ENCODE results near the gene ZNF655. TPM values are rescaled to one million over a fixed set of nuclear protein-coding genes. Genes with fewer than 3 reads are reported as not detected.

ZNF655 gene
- 100 to 1,000 TPM; 179 to 181 TPM for total RNA-seq
- polyA plus RNA-seq = 10 to 100 TPM; 70.3 to 86.3 (median 74.3) TPM
- total RNA-seq = 181 to 436 (median 193) reads per million in 6 experiments

DNA sequence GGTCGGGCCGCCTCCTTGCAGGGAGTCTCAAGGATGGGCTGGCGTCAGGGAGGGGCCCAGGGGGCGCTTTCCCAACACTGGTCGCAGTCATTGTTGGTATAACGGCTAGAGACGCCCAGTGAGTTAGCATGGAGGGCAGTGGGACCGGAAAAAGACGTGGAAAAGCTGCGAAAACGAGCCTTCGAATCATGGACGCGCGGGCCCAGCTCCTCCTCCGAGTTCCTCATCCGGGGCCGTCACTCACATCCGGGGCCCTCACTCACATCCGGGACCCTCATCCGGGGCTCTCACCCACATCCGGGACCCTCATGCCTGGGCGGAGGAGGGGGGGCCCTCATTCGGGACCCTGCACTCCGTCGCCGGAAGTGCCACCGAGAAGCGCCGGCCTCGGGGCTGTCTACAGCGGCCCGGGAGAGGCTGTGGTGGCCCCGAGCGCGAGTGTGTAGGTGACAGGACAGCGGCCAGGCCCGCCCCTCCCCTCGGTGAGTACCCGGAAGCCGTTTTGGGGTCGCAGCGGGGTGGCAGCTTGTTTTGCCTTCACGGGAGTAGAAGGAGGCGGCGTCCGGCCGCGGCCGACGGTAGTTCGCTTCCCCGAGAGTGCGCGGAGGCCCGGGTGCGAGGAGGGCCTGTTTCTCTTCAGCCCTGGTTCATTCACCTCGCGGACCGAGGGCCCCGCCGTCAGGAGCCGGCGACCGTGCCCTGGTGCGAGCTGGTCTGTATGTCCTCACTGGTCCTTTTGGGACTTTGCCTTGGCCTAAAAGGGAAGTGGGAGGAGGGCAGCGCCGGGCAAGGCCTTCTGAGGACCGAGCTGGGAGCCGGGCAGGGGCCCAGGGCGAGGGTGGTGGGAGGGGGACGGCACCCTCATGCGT lies at the start of gene ZNF655:
Gene ZNF655 (plus strand): TSS at position 337 of the 869 bp plus-strand sequence. CDS start 1,918 bp downstream, outside the sequence.
- peak within 1 kb of the TSS; percentile 91 to 100 (median 99) for H3K4me3 Mint-ChIP-seq
- H3K9me3 Mint-ChIP-seq = no peaks in the 10 kb centered on the region
- peak; percentile 82 to 98 (median 95) for DNase-seq
- peaks cover 31 to 71% (median 61%) of the 10 kb centered on the region in 4 donors for H3K4me1 Mint-ChIP-seq
- no peaks in the 10 kb centered on the region for H3K27me3 Mint-ChIP-seq
- ATAC-seq = peak; percentile 85
- H3K36me3 Mint-ChIP-seq = peaks cover 0 to 59% (median 9%) of the 10 kb centered on the region in 3 donors
- peak within 1 kb of the TSS; percentile 98 to 100 (median 100) for H3K27ac Mint-ChIP-seq
- POLR2A ChIA-PET = interaction anchor here (0.6 to 4.1 kb wide), 27 partner anchors 11 to 1025 kb away, joined by 3 to 71 read pairs (median 5); partner anchors contain the start of genes AP4M1, ATP5MF, BUD31 and CPSF4

GRCh38 chr7:99514050-99514449 lies 44.4 kb upstream of the ZNF655 start:
- Mint-ChIP-seq H3K27me3 (no peaks in the 10 kb centered on the region), H3K4me3 (no peak overlapping the region), H3K4me1 (peaks cover 3 to 26% (median 10%) of the 10 kb centered on the region in 4 donors), H3K27ac (no peak overlapping the region), H3K36me3 (peaks cover 0 to 69% (median 11%) of the 10 kb centered on the region in 3 donors), H3K9me3 (no peaks in the 10 kb centered on the region)
- DNase-seq (no peak), ATAC-seq (no peak)
- POLR2A ChIA-PET = interaction anchor here (0.6 kb wide), 1 partner anchor 364 kb away, joined by 3 read pairs; no protein-coding TSS in a partner anchor

GRCh38 chr7:99521399-99521798 lies 37.0 kb upstream of the ZNF655 start:
- Mint-ChIP-seq H3K9me3 (no peaks in the 10 kb centered on the region), H3K27ac (no peak overlapping the region), H3K4me1 (peaks cover 0 to 8% (median 0%) of the 10 kb centered on the region in 4 donors), H3K27me3 (no peaks in the 10 kb centered on the region), H3K4me3 (no peak overlapping the region), H3K36me3 (peaks cover 9 to 57% (median 22%) of the 10 kb centered on the region in 3 donors)
- DNase-seq (no peak), ATAC-seq (no peak)
- POLR2A ChIA-PET = interaction anchor here (1.1 kb wide), 1 partner anchor 22 kb away, joined by 4 read pairs; the partner anchor contains the start of gene ZNF394

- H3K36me3 Mint-ChIP-seq = peaks cover 17 to 63% (median 36%) of the 10 kb centered on the region in 3 donors
- peaks cover 0 to 8% (median 2%) of the 10 kb centered on the region in 4 donors for H3K4me1 Mint-ChIP-seq
- POLR2A ChIA-PET = interaction anchor here (0.6 to 1.4 kb wide), 2 partner anchors 26 to 55 kb away, joined by 3 to 4 read pairs; partner anchors contain the start of gene FAM200A
- DNase-seq = peak in 3 of 10 donors; percentile 9 to 25 (median 15)
- peak overlapping the region in 5 of 10 donors; percentile 5 to 85 (median 52) for H3K27ac Mint-ChIP-seq
- H3K27me3 Mint-ChIP-seq = no peaks in the 10 kb centered on the region
- H3K9me3 Mint-ChIP-seq = peaks cover 0 to 21% (median 9%) of the 10 kb centered on the region in 9 donors
- ATAC-seq = peak; percentile 45 to 59
- peak overlapping the region in 1 of 10 donors; percentile 25 for H3K4me3 Mint-ChIP-seq
Measured at GRCh38 chr7:99525713-99526440, 32.6 kb upstream of the ZNF655 start.

GRCh38 chr7:99531354-99531765 lies 27.1 kb upstream of the ZNF655 start:
- Mint-ChIP-seq H3K4me3 (no peak overlapping the region), H3K9me3 (peaks cover 0 to 56% (median 33%) of the 10 kb centered on the region in 9 donors), H3K27me3 (no peaks in the 10 kb centered on the region), H3K27ac (no peak overlapping the region), H3K4me1 (peaks cover 0 to 4% (median 0%) of the 10 kb centered on the region in 4 donors), H3K36me3 (peaks cover 30 to 62% (median 60%) of the 10 kb centered on the region in 3 donors)
- POLR2A ChIA-PET = no interaction called here
- no peak for ATAC-seq
- no peak for DNase-seq

- Mint-ChIP-seq H3K36me3 (peaks cover 26 to 36% (median 28%) of the 10 kb centered on the region in 3 donors), H3K4me3 (no peak overlapping the region), H3K27me3 (no peaks in the 10 kb centered on the region), H3K27ac (no peak overlapping the region), H3K9me3 (peaks cover 0 to 68% (median 28%) of the 10 kb centered on the region in 9 donors), H3K4me1 (no peaks in the 10 kb centered on the region)
- POLR2A ChIA-PET = no interaction called here
- no peak for DNase-seq
- no peak for ATAC-seq
Measured at GRCh38 chr7:99535667-99536066, 22.8 kb upstream of the ZNF655 start.

DNA sequence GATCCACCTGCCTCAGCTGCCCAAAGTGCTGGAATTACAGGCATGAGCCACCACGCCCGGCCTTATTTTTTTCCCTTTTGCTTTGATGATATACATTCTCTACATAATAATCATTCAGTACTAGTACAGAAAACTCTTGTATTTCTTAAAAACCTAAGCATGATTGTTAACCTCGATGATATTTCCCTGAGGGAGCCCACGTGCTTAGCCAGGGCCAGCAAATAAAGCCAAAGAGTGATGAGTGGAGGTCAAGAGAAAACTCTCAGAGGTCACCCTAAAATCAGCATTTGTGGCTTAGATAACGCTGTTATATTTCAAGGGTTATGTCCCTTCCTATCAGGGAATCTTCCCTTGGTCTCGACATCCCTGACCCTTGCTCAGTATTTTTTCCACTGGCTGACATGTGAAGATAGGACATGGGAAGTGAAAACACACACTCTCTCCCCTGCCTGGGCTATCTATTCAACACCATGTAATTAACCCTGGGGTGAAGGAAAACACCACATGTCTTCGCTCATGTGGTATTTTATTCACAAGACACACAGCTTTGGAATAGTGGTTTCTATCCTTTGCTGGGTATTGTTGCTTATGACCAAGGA lies 19.1 kb upstream of the ZNF655 start:
- Mint-ChIP-seq H3K9me3 (peaks cover 0 to 48% (median 14%) of the 10 kb centered on the region in 9 donors), H3K27me3 (no peaks in the 10 kb centered on the region), H3K4me1 (peaks cover 0 to 3% (median 1%) of the 10 kb centered on the region in 4 donors), H3K27ac (no peak overlapping the region), H3K4me3 (no peak overlapping the region), H3K36me3 (peaks cover 0 to 9% (median 7%) of the 10 kb centered on the region in 3 donors)
- ATAC-seq (no peak), DNase-seq (no peak)
- POLR2A ChIA-PET = interaction anchor here (0.7 kb wide), 1 partner anchor 13 kb away, joined by 4 read pairs; no protein-coding TSS in a partner anchor

DNA sequence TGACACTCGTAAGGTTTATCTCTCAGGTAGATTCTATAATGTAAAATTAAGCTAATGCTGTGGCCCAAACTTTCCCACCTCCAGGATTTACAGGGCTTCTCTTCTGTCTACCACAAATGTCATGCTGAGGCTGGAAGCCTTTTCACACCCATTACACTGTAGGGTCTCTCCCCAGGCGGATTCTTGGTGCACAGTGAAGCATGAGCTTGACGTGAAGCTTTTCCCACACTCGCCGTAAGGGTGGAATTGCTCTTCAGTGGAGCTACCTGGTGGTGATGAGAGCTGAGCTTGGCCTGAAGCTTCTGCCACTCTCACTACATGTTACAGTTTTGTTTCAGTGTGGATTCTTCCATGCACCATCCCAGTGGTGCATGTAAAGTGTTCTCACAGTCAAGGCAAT lies 17.9 kb upstream of the ZNF655 start:
- Mint-ChIP-seq H3K27me3 (no peaks in the 10 kb centered on the region), H3K36me3 (peaks cover 0 to 9% (median 7%) of the 10 kb centered on the region in 3 donors), H3K27ac (no peak overlapping the region), H3K4me1 (peaks cover 0 to 3% (median 1%) of the 10 kb centered on the region in 4 donors), H3K4me3 (no peak overlapping the region), H3K9me3 (peaks cover 0 to 44% (median 14%) of the 10 kb centered on the region in 9 donors)
- ATAC-seq (no peak), DNase-seq (no peak)
- POLR2A ChIA-PET = no interaction called here

DNA sequence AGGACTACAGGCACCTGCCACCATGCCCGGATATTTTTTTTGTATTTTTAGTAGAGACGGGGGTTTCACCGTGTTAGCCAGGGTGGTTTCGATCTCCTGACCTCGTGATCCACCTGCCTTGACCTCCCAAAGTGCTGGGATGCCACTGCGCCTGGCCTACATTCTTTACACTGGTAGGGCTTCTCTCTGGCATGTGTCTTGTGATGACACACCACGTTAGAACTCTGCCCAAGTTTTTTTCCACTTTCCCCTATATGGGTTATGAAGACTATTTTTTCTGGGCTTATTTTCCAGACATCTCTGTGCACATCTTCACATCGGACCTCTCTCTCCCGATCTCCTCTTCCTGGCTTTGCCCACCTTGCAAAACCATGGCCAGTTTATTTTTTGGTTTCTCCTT lies 17.2 kb upstream of the ZNF655 start:
- no peak for DNase-seq
- no peak overlapping the region for H3K27ac Mint-ChIP-seq
- POLR2A ChIA-PET = no interaction called here
- no peak for ATAC-seq
- H3K4me3 Mint-ChIP-seq = no peak overlapping the region
- H3K36me3 Mint-ChIP-seq = peaks cover 0 to 9% (median 7%) of the 10 kb centered on the region in 3 donors
- peaks cover 0 to 44% (median 14%) of the 10 kb centered on the region in 9 donors for H3K9me3 Mint-ChIP-seq
- no peaks in the 10 kb centered on the region for H3K27me3 Mint-ChIP-seq
- peaks cover 0 to 3% (median 1%) of the 10 kb centered on the region in 4 donors for H3K4me1 Mint-ChIP-seq

DNA sequence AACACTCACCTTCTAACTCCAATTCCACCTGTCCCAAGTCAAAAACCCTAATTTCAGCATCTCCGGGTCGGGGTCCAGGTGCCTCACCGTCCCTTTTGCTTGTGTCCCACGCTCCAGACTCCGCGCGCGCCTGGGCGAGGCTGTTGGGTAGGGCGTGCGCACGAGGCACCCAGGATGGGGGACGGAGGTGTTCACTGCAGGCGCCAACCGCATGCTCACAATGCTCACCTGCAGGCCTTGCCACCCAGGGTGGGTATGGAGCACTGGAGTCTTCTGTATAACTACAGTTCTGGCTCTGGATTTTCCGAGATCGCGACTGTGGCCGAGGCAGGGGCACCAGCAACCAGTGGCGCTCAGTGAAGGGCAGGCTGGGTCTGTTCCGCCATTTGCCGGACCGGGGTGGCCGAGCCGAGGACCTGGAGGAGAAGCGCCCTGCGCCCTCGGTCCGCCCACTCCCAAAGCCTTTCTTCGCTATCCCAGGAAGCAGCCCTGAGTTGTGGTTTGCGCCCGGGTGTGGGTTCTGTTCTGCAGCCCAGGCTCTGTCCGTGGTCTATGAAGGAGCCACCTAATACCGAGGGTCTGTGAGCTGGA lies 15.3 kb upstream of the ZNF655 start:
- no peak overlapping the region for H3K4me3 Mint-ChIP-seq
- peaks cover 0 to 3% (median 1%) of the 10 kb centered on the region in 4 donors for H3K4me1 Mint-ChIP-seq
- POLR2A ChIA-PET = no interaction called here
- no peak for ATAC-seq
- no peaks in the 10 kb centered on the region for H3K27me3 Mint-ChIP-seq
- no peak for DNase-seq
- H3K36me3 Mint-ChIP-seq = peaks cover 11 to 21% (median 15%) of the 10 kb centered on the region in 3 donors
- H3K27ac Mint-ChIP-seq = no peak overlapping the region
- H3K9me3 Mint-ChIP-seq = peaks cover 0 to 39% (median 17%) of the 10 kb centered on the region in 9 donors

GRCh38 chr7:99543916-99544315 lies 14.5 kb upstream of the ZNF655 start:
- POLR2A ChIA-PET = no interaction called here
- Mint-ChIP-seq H3K4me1 (peaks cover 0 to 3% (median 1%) of the 10 kb centered on the region in 4 donors), H3K27ac (no peak overlapping the region), H3K27me3 (no peaks in the 10 kb centered on the region), H3K36me3 (peaks cover 14 to 24% (median 15%) of the 10 kb centered on the region in 3 donors), H3K4me3 (no peak overlapping the region), H3K9me3 (peaks cover 0 to 36% (median 15%) of the 10 kb centered on the region in 9 donors)
- DNase-seq = no peak
- no peak for ATAC-seq

Measured in naive thymus-derived CD8-positive, alpha-beta T cell (primary cell).